Left forelimb (tissue), 1 donor: ENCODE results near the gene MLX.
"Not testable (repeated sequence)": the region's sequence is repeated elsewhere in the genome, so short reads cannot be mapped to it uniquely, and the experiment has no call there.

Source experiments
- DNase-seq: peaks from one replicate; pipeline ENCODE4 v3.0.0-alpha.2; 2018; ENCODE audit warnings: low spot score

MLX gene

DNA sequence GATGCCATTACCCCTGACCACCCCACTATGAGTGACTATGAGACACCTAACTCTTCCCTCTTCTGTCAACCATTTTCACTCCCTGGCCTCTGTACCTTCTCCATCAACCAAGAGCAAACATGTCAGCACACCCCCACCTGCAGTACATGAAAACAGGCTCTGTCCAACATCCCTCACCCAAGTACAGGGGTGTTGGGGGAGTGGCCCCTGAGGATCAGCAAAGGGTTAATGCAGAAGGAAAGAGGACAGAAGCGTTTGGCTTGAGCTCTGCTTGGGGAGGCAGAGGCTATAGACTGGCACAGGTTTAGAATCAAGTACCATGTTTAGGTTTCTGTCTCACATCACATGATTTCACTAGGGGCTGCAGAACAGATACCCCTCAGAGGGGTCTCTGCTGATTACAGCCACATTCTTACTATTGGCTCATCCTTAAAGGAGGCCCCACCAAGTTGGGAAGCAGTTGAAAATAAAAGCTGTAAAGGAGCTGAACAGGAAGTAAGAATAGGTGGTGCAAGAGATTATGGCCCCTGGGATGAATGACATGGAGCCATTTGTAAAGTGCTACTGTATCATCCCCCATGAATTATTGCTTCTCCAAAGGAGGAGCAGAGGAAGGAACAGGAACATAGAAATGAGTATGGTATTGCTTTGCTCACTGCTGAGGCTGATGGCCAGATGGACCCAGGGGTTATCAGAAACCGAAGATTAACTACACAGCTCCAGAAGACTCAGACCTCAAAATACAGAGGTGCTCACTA is 13.1 kb downstream of the MLX start:
- no peak for DNase-seq

DNA sequence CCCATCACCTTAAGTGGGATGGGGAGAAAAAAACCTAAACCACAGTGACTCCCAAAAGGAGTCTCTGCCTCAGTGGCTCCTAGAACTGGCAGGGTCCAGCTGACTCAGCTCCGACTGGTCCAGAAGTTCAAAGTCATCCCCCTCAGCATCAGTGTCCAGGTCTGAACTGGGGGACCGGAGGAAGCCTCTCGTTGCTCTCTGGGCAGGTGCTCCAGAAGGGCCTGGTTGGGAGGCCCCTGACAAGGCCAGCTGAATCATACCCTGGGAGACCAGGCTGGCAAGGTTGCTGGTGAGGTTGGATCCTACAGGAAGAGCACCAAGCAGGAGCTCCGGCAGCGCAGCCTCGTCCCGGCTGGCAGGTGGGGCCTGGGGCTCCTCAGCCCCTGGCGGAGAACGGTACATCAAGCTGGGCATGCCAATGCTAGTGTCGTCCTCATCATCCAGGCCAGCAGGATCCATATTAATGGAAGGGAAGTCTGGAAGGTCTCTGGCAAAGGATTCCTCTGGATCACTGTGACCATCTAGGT is 14.9 kb downstream of the MLX start:
- no peak for DNase-seq

DNA sequence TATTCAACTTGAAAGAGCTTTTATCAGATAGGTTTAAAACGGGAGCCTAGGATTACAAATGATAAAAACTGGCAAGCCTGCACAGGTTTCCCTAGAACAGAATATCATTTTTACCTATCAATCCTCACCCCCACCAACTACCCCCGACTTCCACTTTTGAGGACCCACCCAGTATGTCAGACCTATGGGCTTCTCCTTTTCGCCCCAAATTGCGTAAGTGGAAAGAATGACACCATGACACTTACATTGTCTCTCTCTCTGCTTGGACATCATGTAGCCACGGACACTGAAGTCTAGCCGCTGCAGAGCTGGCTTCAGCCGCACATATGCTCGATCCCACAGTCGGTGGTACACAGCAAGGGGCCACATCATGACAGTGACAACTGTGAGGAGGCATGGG is 18.0 kb downstream of the MLX start:
- DNase-seq = no peak

DNA sequence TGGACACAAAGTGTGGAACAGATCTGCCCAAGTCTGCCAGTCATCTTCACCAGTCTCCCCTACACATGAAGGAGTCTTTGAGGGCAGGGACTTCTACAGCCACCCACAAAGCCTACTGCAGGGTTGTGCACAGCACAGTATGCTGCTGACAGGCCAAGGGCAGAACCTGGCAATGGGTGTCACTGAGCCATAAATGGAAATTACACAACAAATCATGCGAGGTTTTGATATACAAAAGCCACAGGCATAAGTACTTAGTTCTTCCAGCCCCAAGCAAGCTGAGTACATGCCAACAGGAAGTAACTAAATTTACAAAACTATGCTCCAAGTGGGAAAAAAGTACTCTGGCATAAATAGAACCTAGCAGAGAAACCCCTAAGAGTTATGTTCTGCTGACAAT is 18.5 kb downstream of the MLX start:
- DNase-seq = no peak

DNA sequence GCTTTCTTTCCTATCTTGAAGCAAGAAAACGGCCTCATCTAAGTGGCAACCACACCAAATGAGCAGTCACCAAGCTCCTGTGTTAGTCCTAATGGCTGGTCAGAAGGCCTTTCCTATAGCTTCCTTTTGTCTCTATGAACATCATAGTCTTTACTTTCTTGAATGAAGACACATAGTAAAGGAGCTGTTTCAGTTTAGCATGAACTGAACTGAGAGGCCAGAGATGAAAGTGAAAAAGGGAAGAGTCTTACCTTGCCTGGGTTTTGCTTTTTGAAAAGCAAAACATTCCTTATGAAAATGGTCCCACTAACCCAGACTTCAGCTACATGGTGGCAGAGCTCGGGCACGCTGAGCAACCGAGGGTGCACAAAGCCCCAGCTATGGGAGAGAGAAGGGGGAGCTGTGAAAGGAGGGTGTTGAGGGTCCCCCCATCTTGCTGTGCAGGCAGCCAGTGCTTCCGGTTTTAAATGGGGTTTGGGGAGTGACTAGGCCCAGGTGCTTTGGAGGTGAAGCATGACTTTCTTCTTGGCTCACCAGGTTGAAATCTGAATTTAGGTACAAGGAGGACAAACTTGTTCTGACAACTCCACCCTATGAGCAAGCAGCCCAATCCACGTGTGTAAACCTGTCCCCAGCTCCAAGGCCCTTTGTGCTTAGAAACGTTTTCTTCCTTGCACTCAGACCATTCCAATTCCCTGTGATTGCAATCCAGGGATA is 19.8 kb downstream of the MLX start:
- no peak for DNase-seq

DNA sequence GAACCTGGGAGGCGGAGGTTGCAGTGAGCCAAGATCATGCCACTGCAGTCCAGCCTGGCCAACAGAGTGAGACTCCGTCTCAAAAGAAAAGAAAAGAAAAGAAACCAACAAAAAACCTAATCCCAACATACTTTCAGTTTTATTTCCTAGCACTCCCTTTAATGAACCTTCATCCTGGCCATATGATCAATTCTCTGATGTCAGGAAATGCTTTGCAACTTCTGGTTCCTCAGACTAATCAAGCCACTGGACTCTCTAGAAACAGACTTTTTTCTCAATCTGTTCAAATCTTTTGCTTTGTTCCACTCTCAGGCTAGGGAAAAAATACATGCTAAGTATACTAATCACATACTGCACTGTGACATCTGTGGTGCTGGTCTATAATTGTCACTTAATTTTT is 24.0 kb downstream of the MLX start:
- no peak for DNase-seq

DNA sequence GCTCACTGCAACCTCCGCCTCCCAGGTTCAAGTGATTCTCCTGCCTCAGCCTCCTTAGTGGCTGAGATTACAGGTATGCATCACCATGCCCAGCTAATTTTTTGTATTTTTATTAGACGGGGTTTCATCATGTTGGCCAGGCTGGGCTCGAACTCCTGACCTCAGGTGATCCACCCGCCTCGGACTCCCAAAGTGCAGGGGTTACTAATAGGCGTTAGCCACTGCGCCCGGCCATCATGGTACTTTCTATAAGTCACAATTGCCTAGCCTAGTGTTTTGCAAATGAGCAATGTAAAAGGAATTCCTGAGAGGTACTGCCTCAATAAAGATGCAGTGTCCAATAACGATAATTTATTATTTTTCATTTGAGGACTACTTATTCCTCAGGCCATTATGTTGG is 24.5 kb downstream of the MLX start:
- no peak for DNase-seq

DNA sequence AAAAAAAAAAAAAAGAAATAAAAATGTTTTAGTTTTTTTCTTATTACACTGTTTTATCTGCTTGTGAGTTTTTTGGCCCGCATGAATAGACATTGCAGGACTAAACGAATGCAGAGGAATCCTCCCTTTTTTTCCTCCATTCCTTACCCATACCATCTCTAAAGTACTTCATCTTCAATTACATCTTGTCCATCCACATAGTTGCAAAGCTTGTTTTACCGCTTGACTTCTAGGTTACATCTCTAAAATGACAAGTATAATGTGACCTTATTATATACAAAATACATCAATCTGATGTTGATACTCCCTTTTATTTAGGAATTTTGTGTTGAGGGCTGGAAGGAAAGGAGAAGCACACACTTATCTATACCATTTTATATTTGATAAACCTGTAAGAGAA is 29.5 kb downstream of the MLX start:
- no peak for DNase-seq

DNA sequence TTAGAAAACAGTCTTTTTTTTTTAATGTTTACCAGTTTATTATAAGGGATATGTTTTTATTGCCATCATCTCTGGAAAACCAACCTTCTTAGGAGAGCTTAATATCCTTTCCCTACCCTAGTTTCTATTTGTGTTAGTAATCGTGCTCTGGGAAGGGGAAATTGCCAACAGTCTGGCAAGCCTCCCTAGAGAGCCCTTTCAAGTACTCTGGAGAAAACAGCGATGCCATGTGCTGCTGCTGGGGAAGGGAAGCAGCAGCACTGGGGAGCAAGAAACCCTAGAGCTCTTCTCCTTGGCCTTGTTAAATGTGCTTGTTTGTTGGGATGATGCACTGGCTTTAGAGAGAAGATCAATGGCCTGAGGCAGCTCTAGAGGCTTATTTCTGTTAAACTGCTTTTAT is 32.0 kb downstream of the MLX start:
- no peak for DNase-seq

DNA sequence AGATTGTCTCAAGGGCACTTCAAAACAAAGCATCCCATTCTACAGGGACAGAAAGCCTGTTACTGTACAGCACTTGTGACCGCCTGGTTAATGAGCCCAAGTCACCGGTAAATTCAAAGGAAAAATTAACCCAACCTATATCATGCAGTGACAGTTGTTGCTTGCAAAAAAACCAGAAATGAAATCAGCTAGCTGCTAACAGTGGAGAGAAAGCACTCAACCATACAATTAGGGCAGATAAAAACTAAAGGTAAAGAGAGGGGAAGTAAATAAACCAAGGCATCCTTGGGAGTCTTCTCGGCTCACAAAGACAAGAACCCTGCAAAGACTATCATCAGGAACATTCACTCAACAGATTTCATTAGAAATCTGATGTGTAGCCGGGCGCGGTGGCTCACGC is 36.4 kb downstream of the MLX start:
- DNase-seq = no peak

DNA sequence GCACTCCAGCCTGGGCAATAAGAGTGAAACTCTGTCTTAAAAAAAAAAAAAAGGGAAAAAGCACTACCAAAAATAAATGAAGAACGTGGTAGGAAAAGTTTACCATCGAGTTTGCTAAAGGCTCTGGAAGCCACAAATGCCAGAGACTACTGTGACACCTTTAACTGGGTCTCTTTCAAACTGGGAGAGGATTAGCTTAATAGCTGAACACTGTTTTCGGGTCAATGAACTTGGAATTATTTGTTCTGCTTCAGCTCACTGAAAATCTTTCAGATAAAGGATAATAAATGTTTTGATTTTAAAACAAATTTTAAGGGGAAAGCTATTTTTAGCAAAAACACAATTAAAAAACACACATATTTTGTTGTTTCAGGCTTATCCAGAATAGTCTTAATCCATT is 40.9 kb downstream of the MLX start:
- DNase-seq = no peak

DNA sequence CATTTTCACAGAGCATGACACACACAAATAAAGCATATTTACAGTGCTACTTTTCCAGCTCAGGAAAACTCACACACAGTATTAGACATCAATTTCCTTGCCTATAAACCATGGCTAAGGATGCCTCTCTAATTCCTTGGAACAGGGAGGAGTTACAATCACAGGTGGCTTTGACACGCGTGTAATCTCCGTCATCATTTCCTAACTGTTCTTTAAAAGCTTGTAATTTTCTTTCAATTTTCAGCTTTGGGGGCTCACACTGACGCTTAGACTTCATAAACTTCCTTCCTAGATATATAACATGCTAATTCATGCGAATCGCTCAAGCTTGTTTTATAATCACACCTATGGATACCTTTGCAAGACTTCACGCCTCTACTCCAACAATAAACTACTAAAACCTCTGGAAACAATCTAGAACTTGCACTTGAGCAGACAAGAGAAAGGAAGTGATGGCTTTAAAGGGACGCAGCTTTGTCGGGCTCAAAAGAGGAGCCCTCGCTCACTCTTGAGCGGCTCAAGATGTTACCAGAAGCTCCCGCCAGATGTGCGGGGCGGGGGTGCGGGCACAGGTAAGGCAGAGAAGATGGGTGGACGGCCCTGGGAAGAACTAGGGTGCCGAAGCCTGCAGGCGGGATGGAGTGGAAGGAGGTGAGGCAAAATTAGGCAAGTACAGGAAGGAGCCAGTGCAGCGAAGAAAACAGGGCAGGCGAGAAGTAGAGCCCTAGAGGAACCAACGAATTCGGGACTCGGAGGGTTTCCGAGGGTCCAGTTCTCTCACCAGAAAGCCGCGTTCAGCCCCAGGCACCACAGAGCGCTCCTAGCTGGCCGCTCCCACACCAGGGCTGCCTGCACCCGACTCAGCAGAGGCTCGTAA is 41.6 kb downstream of the MLX start:
- no peak for DNase-seq

DNA sequence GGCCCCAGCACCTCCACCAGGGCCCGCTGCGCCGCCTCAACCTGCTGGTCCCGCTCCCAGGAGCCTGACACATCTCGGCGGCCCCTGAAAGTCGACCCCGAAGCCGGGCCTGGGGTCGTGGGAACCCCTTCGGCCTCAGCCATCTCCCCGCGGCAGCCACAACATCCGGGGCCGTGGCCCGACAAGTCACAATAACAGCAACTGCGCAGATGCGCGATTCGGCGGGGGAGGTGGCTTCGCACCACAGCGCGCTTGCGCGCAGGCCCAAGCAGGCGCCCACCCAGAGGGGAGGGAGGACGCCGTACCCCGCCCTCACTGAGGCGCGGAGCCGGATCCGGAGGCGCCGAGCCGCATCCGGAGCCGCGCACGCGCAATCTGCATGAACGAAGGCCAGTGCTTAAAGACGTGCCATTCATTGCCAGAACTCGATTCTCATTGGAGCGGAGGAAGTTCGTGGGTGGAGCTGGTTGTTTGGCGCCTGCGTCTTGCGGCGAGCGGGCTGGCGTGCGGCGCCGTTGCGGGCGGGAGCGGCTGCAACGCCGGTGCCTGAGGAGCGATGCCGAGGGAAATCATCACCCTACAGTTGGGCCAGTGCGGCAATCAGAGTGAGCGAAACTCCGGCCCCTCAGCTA is 42.4 kb downstream of the MLX start, which contains the start of the genes RETREG3 and TUBG1:
TSS of gene RETREG3 (minus strand) at position 193 of the 632 bp plus-strand sequence. CDS start at position 143, 50 bp downstream.
TSS of gene TUBG1 (plus strand) at position 502 of the 632 bp plus-strand sequence. CDS start at position 557, 55 bp downstream.
- peak; percentile 99 for DNase-seq

DNA sequence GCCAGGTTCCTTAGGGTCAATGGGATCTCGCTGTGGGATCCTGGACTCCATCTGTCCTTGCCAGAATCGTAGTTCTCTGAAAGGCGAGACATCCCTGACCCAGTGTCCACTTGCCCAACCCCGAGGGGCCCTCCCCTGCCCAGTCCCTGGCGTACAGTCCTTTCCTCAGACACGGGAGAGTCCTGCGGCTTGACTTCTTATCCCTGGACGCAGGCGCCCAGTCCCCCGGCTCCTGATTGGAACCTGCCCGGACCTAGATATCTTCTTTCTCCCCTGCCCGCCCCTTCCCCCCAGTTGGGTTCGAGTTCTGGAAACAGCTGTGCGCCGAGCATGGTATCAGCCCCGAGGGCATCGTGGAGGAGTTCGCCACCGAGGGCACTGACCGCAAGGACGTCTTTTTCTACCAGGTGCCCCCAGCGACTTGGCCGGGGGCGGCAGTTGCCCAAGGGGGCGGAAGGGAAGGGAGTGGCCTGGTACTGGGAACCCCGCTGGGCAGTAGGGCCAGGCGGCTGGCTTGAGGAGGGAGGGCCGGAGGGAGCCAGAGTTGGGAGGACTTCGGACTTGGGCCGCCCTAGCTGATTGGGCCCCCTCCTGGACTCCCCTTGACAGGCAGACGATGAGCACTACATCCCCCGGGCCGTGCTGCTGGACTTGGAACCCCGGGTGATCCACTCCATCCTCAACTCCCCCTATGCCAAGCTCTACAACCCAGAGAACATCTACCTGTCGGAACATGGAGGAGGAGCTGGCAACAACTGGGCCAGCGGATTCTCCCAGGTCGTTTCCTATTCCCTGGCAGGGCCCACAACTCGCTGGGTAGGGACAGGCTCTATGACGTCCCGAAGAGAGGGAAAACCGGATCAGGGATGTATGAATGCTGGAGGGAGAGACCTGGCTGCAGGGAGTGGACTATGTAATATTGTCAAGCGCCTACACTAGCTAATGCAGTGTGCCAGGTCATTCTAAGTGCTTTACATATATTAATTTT is 43.2 kb downstream of the MLX start:
- not testable (repeated sequence) for DNase-seq

DNA sequence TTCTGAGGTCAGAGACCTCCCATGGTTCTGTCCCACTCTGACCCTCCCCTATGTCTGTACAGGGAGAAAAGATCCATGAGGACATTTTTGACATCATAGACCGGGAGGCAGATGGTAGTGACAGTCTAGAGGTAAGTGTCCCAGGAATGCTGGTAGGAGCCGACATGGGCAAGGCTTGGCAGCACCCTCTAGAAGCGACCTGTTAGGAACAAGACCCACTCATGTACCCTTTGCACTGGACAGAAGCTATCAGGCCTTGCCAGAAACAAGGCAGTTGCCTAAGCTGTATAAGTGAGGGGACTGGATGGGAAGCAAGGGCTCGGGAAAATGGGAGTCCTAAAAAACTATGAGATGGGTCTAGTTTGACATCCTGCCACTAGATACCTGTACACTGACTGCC is 45.1 kb downstream of the MLX start:
- DNase-seq = no peak

DNA sequence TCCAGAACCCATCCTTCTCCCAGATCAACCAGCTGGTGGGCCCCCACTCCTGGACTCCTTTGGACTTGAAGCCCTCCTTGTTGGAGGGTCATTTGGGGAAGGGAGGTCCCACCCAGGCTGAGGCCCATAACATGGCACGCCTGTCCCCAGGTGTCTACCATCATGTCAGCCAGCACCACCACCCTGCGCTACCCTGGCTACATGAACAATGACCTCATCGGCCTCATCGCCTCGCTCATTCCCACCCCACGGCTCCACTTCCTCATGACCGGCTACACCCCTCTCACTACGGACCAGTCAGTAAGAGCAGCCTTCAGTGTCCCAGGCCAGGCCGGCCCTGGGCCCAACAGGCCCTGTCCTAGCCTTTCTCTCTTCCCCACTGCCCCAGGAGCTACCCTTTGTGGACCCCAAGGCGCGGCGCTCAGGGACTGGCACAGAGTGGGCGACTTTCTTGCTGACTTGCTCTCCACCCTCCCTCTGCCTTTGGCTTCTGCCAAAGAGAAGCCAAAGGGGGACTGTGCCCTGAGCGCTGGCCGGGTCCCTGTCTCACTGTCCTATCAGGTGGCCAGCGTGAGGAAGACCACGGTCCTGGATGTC is 46.9 kb downstream of the MLX start:
- DNase-seq = no peak

DNA sequence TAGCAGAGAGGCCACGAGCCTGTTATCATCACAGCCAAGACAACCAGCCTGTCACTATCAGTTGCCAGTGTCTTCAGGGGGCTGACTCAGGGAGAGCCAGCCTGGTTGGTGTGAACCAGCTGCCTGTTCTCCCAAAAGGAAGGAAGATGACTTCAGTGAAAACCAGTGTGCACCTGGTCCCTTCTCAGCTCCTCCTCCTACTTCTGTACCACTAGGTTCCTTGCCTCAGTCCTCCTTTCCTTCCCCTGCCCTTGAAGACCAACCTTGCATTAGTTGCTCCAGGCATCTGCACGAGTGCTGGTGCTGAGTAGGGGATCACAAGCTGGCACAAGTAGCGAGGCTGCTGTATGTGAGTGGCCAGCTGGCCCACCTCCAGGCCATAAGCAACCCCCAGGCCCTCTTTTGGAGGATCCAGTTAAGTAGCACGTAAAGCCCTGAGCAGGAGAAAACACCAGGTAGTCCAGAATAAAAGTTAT is 51.1 kb downstream of the MLX start:
- DNase-seq = no peak

DNA sequence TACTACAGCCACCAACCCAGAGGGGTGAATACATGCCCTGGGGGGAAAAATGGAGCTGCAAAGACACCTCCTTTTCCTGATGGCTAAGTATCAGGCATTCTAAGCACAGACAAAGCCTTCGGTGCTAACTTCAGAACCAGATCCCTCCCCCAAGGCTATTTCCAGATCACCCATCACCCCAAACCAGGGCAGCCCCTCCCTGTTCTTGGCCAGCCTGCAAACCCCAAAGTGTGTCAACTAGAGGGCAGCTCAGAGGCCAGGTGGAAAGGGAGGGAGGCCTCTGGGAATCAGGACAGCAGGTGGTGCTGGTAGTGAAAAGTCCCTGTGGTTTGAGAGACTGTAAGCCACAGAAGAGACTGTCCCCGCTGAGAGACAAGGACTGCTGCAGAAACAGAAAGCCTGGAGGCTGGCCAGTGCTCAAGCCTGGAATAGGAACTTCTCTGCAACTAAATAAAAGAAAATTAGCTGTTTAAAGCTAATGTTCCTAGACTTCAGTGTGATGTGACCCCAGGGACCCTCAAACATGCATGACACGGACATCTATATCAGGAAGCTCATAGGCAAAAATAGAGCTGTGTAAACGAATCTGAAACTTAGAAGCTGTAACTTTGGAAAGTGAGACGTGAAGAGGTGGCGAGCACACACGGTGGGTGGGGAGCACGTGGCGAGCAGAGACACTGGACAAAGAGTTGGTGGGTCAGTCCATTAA is 51.7 kb downstream of the MLX start:
- DNase-seq = no peak

DNA sequence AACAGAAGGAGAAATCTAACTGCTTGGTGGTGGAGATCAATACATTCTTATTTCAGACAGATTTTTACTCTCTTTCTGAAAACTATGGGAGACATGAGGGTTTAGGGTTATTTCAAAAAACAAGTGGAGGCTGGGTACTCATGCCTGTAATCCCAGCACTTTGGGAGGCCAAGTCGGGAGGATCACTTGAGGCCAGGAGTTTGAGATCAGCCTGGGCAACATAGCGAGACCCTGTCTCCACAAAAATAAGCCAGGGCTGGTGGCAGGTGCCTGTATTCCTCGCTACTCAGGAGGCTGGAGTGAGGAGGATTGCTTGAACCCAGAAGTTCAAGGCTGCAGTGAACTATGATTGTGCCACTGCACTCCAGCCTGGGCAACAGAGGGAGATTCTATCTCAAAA is 55.1 kb downstream of the MLX start:
- not testable (repeated sequence) for DNase-seq
